ENCODE measurements around the gene POM121.
"Not testable (repeated sequence)": the region's sequence is repeated elsewhere in the genome, so short reads cannot be mapped to it uniquely, and the experiment has no call there.

The POM121 gene

GRCh38 chr7:72924733-72925545, at the start of gene POM121:
Gene POM121, plus strand, starts transcription at chr7:72925095. Its CDS starts 27 bp downstream, at chr7:72925122.
- peak; percentile 77 for DNase-seq

GRCh38 chr7:72879079-72879736, 45.7 kb upstream of the POM121 start:
- peak; percentile 67 for DNase-seq

- DNase-seq = not testable (repeated sequence)
These were observed 45.1 kb upstream of the POM121 start for GRCh38 chr7:72879737-72880215.

GRCh38 chr7:72891750-72892149, 33.1 kb upstream of the POM121 start:
- DNase-seq = not testable (repeated sequence)

- DNase-seq = not testable (repeated sequence)
These were observed 20.2 kb upstream of the POM121 start for GRCh38 chr7:72904740-72905139.

GRCh38 chr7:72908422-72908821, 16.5 kb upstream of the POM121 start:
- DNase-seq = not testable (repeated sequence)

- not testable (repeated sequence) for DNase-seq
These were observed 13.5 kb upstream of the POM121 start for GRCh38 chr7:72911395-72911794.

GRCh38 chr7:72913750-72914149, 11.1 kb upstream of the POM121 start:
- not testable (repeated sequence) for DNase-seq

- DNase-seq = peak; percentile 11
These were observed 10.0 kb upstream of the POM121 start for GRCh38 chr7:72914756-72915525.

GRCh38 chr7:72919256-72919775, 5.6 kb upstream of the POM121 start:
- no peak for DNase-seq

GRCh38 chr7:72924386-72924732, 536 bp upstream of the POM121 start:
- no peak for DNase-seq

GRCh38 chr7:72925546-72926120, 738 bp downstream of the POM121 start:
- no peak for DNase-seq

- not testable (repeated sequence) for DNase-seq
These were observed 2.9 kb downstream of the POM121 start for GRCh38 chr7:72927791-72928190.

GRCh38 chr7:72928216-72928615, 3.3 kb downstream of the POM121 start:
- not testable (repeated sequence) for DNase-seq

- not testable (repeated sequence) for DNase-seq
These were observed 17.3 kb downstream of the POM121 start for GRCh38 chr7:72942022-72942705.

GRCh38 chr7:72942956-72943355, 18.1 kb downstream of the POM121 start:
- not testable (repeated sequence) for DNase-seq

- not testable (repeated sequence) for DNase-seq
These were observed 20.0 kb downstream of the POM121 start for GRCh38 chr7:72944937-72945336.

- DNase-seq = not testable (repeated sequence)
These were observed 20.7 kb downstream of the POM121 start for GRCh38 chr7:72945597-72945996.

- not testable (repeated sequence) for DNase-seq
These were observed 21.3 kb downstream of the POM121 start for GRCh38 chr7:72946130-72946745.

- not testable (repeated sequence) for DNase-seq
These were observed 23.8 kb downstream of the POM121 start for GRCh38 chr7:72948714-72949113.

GRCh38 chr7:72949276-72949675, 24.4 kb downstream of the POM121 start:
- not testable (repeated sequence) for DNase-seq
